ENCODE data around the gene ADGRD2.

DNA sequence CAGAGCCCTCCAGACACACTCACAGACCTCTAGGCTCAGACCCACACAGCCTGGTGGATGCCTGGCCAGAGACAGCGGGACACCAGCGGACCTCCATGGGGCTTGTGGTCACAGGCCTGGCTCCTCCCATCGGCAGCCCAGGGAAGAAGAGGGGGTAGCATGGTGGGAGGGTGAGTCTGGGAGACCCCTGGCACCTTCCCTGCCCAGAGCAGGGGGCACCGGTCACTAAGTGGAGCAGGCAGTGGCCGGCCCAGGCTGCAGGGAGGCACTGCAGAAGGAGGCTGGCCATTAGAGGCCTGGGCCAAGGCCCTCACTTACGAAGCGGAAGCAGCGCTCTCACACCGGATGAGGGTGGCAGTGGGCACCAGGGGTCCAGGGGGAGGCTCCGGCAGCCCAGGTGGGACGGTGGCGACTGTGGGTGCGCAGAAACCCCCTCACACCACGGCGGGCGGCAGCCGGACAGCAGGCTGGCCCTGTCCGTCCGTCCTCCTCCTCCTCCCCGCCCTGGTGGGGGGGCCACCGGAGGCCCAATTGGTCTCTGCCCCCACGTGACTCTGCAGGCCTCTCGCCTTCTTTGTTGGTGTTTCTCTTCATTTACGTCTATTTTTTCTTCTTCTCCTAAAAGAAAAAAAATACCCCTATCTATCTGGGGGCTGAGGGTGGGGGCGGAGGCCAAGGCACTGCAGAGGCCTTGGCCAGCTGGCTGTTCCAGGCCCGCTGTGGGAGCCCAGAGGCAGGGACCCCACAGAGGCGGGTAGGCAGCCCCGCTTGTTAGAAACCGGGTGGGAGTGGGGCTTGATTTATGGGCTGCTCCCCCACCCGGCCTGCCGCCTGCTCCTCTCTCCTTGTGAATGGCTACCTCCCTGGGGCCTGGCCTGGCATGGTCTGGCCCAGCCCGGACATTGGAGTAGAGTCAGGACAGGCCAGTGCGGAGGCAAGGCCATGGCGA lies 57.0 kb downstream of the ADGRD2 start, which contains the start of gene NR5A1:
- TF ChIP-seq FOXK2 (IDR thresholded peaks at IDR 0.05) (no peak), SUZ12 (IDR thresholded peaks at IDR 0.05) (no peak), FOXA1 (IDR thresholded peaks at IDR 0.05) (no peak), BHLHE40 (IDR thresholded peaks at IDR 0.05; ENCODE audit: borderline replicate concordance) (no peak), ELF4 (IDR thresholded peaks at IDR 0.05) (no peak), L3MBTL2 (conservative IDR thresholded peaks at IDR 0.05) (no peak), ZNF384 (IDR thresholded peaks at IDR 0.05) (no peak), NFRKB (IDR thresholded peaks at IDR 0.05) (no peak)
